HCT116 (cell line): ENCODE measurements around the gene TRAK1. TPM values are rescaled to one million over a fixed set of nuclear protein-coding genes. Genes with fewer than 3 reads are reported as not detected.
A peak's percentile ranks its signal among the peaks of the same experiment; 100 is the strongest.

ENCODE experiments used
- ATAC-seq: fragments of 200-7000 bp; cut with Tn5 transposase; 2 replicates; pipeline ENCODE4 v1.9.1; 2020; ENCODE audit warnings: mild to moderate bottlenecking, moderate library complexity
- BruUV-seq: library from RNA; stranded (reverse); fragments of 400-500 nt; replicated peaks from 2 replicates; lab custom pipeline; 2021; lab: Mats Ljungman, UMichigan
- CTCF ChIA-PET: fragments of 300-600 bp; sonication (Branson Sonifier 250); formaldehyde crosslinking; loops from one replicate; lab custom pipeline; 2021; ENCODE audit warnings: antibody characterized with exemption; lab: Charles Lee
- POLR2A ChIA-PET: fragments of 300-600, 350-600 bp; sonication (Branson Sonifier 250); formaldehyde crosslinking; loops from one replicate; lab custom pipeline; 2021; ENCODE audit warnings: antibody characterized with exemption; lab: Charles Lee
- RAD21 ChIA-PET, 2 experiments: fragments of 300-600 bp; sonication (Branson Sonifier 250); formaldehyde crosslinking; loops; one replicate each; lab custom pipeline; 2023; ENCODE audit warnings: low total read pairs in 2 of 2; ENCODE audit not compliant: uncharacterized antibody in 2 of 2, unreplicated experiment in 2 of 2, low non-redundant PET in 1 of 2; lab: Charles Lee
- DNase-seq: peaks from one replicate; pipeline ENCODE4 v3.0.0-alpha.2; 2010; ENCODE audit warnings: low read depth, low spot score
- H2AFZ ChIP-seq: fragments of 200-600 bp; shearing (Covaris generic), sonication (generic); 2 replicates; pipeline ENCODE4 v1.6.1; 2017; ENCODE audit warnings: low read depth, mixed run types, mixed read lengths, antibody characterized with exemption, low read length; ENCODE audit not compliant: poor library complexity, severe bottlenecking
- H3K27ac ChIP-seq: 2 replicates; pipeline ENCODE4 v1.5.1; 2012; ENCODE audit warnings: low read depth, low read length
- H3K27me3 ChIP-seq: fragments of 200-600 bp; sonication (generic); 2 replicates; pipeline ENCODE4 v1.6.1; 2016; ENCODE audit warnings: mixed run types, low read length, mixed read lengths; ENCODE audit not compliant: insufficient read depth
- H3K36me3 ChIP-seq, 2 experiments: fragments of 200-500 bp in 1 of 2; fragments of 200-600 bp in 1 of 2; sonication (Bioruptor generic) in 1 of 2; sonication (generic) in 1 of 2; 2 replicates each; pipeline versions ENCODE4 v1.5.1 to v1.6.1; 2014 to 2016; ENCODE audit warnings: low read length in 2 of 2, inconsistent platforms in 1 of 2, mixed read lengths in 1 of 2, mixed run types in 1 of 2; ENCODE audit not compliant: insufficient read depth in 2 of 2, control insufficient read depth in 1 of 2
- H3K4me1 ChIP-seq, 2 experiments: fragments of 200-600 bp in 1 of 2; sonication (generic) in 1 of 2; 2 replicates each; pipeline versions ENCODE4 v1.5.1 to v1.6.1; 2012 to 2017; ENCODE audit warnings: low read length in 2 of 2, inconsistent platforms in 1 of 2, mild to moderate bottlenecking in 1 of 2, mixed read lengths in 1 of 2, mixed run types in 1 of 2, moderate library complexity in 1 of 2; ENCODE audit not compliant: insufficient read depth in 2 of 2, control insufficient read depth in 1 of 2
- H3K4me2 ChIP-seq: fragments of 200-600 bp; sonication (generic); 2 replicates; pipeline ENCODE4 v1.6.1; 2017; ENCODE audit warnings: mixed run types, low read length, mixed read lengths
- H3K4me3 ChIP-seq, 2 experiments: fragments of 200-600 bp in 1 of 2; sonication (generic) in 1 of 2; replicated peaks in 1 of 2; 2 replicates each; pipeline ENCODE4 v1.5.1; 2011 to 2016; ENCODE audit warnings: low read length in 2 of 2, control low read depth in 1 of 2, low read depth in 1 of 2, mild to moderate bottlenecking in 1 of 2, mixed read lengths in 1 of 2, mixed run types in 1 of 2
- H3K79me2 ChIP-seq: fragments of 200-600 bp; sonication (generic); 2 replicates; pipeline ENCODE4 v1.6.1; 2017; ENCODE audit warnings: mild to moderate bottlenecking, mixed run types, low read length, moderate library complexity, mixed read lengths; ENCODE audit not compliant: insufficient read depth
- H3K9ac ChIP-seq: fragments of 200-600 bp; sonication (generic); 2 replicates; pipeline ENCODE4 v1.6.1; 2016; ENCODE audit warnings: low read length, mixed read lengths
- H3K9me2 ChIP-seq: fragments of 200-600 bp; sonication (generic), shearing (Covaris generic); 2 replicates; pipeline ENCODE4 v1.6.1; 2017; ENCODE audit warnings: mixed run types, mild to moderate bottlenecking, moderate library complexity; ENCODE audit not compliant: insufficient read depth
- H3K9me3 ChIP-seq, 2 experiments: fragments of 200-500 bp in 1 of 2; fragments of 200-600 bp in 1 of 2; sonication (Bioruptor generic) in 1 of 2; sonication (generic) in 1 of 2; 2 replicates each; pipeline ENCODE4 v1.6.1; 2014 to 2017; ENCODE audit warnings: low read length in 2 of 2, mixed read lengths in 2 of 2, inconsistent platforms in 1 of 2, low read depth in 1 of 2, mild to moderate bottlenecking in 1 of 2, mixed run types in 1 of 2, moderate library complexity in 1 of 2; ENCODE audit not compliant: control insufficient read depth in 1 of 2, insufficient read depth in 1 of 2
- H4K20me1 ChIP-seq: fragments of 200-600 bp; sonication (generic), shearing (Covaris generic); 2 replicates; pipeline ENCODE4 v1.6.1; 2017; ENCODE audit warnings: mixed run types, mild to moderate bottlenecking, moderate library complexity; ENCODE audit not compliant: insufficient read depth
- ATF3 ChIP-seq: IDR thresholded peaks from 2 replicates; pipeline ENCODE4 v1.6.1; 2012
- CBX3 ChIP-seq: IDR thresholded peaks from 2 replicates; pipeline ENCODE4 v1.6.1; 2012; ENCODE audit warnings: low read depth
- CEBPB ChIP-seq: IDR thresholded peaks from 2 replicates; pipeline ENCODE4 v1.6.1; 2012; ENCODE audit warnings: low read depth
- CTCF ChIP-seq, 3 experiments: fragments of 200-600 bp in 1 of 3; sonication (generic) in 1 of 3; IDR thresholded peaks in 2 of 3; conservative IDR thresholded peaks in 1 of 3; 2 replicates each; pipeline ENCODE4 v1.5.1; 2012 to 2017; ENCODE audit warnings: low read depth in 2 of 3, low read length in 2 of 3, antibody characterized with exemption in 1 of 3, borderline replicate concordance in 1 of 3, control low read depth in 1 of 3, mild to moderate bottlenecking in 1 of 3, mixed read lengths in 1 of 3, mixed run types in 1 of 3, moderate library complexity in 1 of 3; ENCODE audit not compliant: insufficient read depth in 1 of 3
- ELF1 ChIP-seq: IDR thresholded peaks from 2 replicates; pipeline ENCODE4 v1.6.1; 2012; ENCODE audit warnings: low read depth, borderline replicate concordance
- EZH2 ChIP-seq: fragments of 200-600 bp; sonication (generic); IDR thresholded peaks from 2 replicates; pipeline ENCODE4 v1.6.1; 2017; ENCODE audit warnings: antibody characterized with exemption, mixed run types
- JUND ChIP-seq: IDR thresholded peaks from 2 replicates; pipeline ENCODE4 v1.6.1; 2012
- REST ChIP-seq: IDR thresholded peaks from 2 replicates; pipeline ENCODE4 v1.6.1; 2012; ENCODE audit warnings: low read depth
- SRF ChIP-seq: IDR thresholded peaks from 2 replicates; pipeline ENCODE4 v1.6.1; 2012; ENCODE audit warnings: low read depth
- YY1 ChIP-seq: IDR thresholded peaks from 2 replicates; pipeline ENCODE4 v1.6.1; 2011; ENCODE audit warnings: low read length, low read depth, moderate library complexity, mild to moderate bottlenecking; ENCODE audit not compliant: insufficient replicate concordance; ENCODE audit errors: extremely low read depth
- ZFX ChIP-seq: fragments of 450-650 bp; IDR thresholded peaks from 2 replicates; pipeline ENCODE4 v1.6.1; 2017
- intact Hi-C: fragments of 100-400 bp; cut with micrococcal nuclease; formaldehyde crosslinking; loops from 2 replicates; pipeline ENCODE4 v1.10.0; 2022
- total RNA-seq: library from RNA; stranded (reverse); gene quantifications from one replicate; pipeline ENCODE4 v1.2.1, GENCODE V29; 2021; ENCODE audit not compliant: unreplicated experiment
- TF ChIP-seq, protein P1 (sequence below): IDR thresholded peaks from 2 replicates; pipeline ENCODE4 v1.6.1; 2012
- TF ChIP-seq, protein P2 (sequence below): IDR thresholded peaks from 2 replicates; pipeline ENCODE4 v1.6.1; 2011; ENCODE audit warnings: mild to moderate bottlenecking, low read length, moderate library complexity; ENCODE audit not compliant: insufficient replicate concordance; ENCODE audit errors: extremely low read depth

Gene TRAK1
- total RNA-seq, 1 experiment from 2014 or later, result 25.9 TPM

- no peak for DNase-seq
- peak overlapping the region; percentile 27; the same call in 1 of the 2 replicates for H3K4me2 ChIP-seq
- ATAC-seq, result peak; percentile 36; the same call in 1 of the 2 replicates
Observed at GRCh38 chr3:42096796-42097565, 5.8 kb downstream of the TRAK1 start.

More at GRCh38 chr3:42096796-42097565, 5.8 kb downstream of the TRAK1 start:
- POLR2A ChIA-PET, result no interaction called here
- Histone ChIP-seq H4K20me1 (no peaks in the 10 kb centered on the region), H3K4me3 (no peak overlapping the region), H3K9me3 (no peaks in the 10 kb centered on the region), H2AFZ (no peak overlapping the region), H3K79me2 (no peaks in the 10 kb centered on the region; the same call in 1 of the 2 replicates), H3K4me1 (peaks cover 10 to 15% of the 10 kb centered on the region in 2 experiments; a peak in 3 of 4 replicates), H3K27me3 (no peaks in the 10 kb centered on the region), H3K27ac (no peak overlapping the region), H3K9me2 (no peaks in the 10 kb centered on the region), H3K36me3 (no peaks in the 10 kb centered on the region), H3K9ac (no peak overlapping the region)
- TF ChIP-seq SRF (no peak), JUND (no peak), CEBPB (no peak), ATF3 (no peak), ZFX (no peak), YY1 (no peak), ELF1 (no peak), EZH2 (no peak), REST (no peak), CBX3 (no peak), CTCF (IDR thresholded peaks at IDR 0.05 in 2 of 3, conservative IDR thresholded peaks at IDR 0.05 in 1 of 3; ENCODE audit: borderline replicate concordance in 1 of 3, insufficient read depth in 1 of 3, low read depth in 2 of 3, low read length in 2 of 3) (no peak)
- TF ChIP-seq, protein P1, sequence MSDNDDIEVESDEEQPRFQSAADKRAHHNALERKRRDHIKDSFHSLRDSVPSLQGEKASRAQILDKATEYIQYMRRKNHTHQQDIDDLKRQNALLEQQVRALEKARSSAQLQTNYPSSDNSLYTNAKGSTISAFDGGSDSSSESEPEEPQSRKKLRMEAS, result no peak
- TF ChIP-seq, protein P2, sequence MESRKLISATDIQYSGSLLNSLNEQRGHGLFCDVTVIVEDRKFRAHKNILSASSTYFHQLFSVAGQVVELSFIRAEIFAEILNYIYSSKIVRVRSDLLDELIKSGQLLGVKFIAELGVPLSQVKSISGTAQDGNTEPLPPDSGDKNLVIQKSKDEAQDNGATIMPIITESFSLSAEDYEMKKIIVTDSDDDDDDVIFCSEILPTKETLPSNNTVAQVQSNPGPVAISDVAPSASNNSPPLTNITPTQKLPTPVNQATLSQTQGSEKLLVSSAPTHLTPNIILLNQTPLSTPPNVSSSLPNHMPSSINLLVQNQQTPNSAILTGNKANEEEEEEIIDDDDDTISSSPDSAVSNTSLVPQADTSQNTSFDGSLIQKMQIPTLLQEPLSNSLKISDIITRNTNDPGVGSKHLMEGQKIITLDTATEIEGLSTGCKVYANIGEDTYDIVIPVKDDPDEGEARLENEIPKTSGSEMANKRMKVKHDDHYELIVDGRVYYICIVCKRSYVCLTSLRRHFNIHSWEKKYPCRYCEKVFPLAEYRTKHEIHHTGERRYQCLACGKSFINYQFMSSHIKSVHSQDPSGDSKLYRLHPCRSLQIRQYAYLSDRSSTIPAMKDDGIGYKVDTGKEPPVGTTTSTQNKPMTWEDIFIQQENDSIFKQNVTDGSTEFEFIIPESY, result no peak
- intact Hi-C loops, result loop anchor here (10.0 kb wide), 1 partner anchor 382 kb away; no protein-coding TSS in a partner anchor
- no TSS peak for BruUV-seq
- CTCF ChIA-PET, result no interaction called here
- RAD21 ChIA-PET, result no interaction called here
